Tibial nerve (tissue), 4 donors: Measurements from ENCODE around the gene NFIA. TPM values are rescaled to one million over a fixed set of nuclear protein-coding genes. Genes with fewer than 3 reads are reported as not detected.

ENCODE experiments used
- DNase-seq, 2 donors: peaks; one replicate each; pipeline ENCODE4 v3.0.0-alpha.2; 2019; ENCODE audit warnings: low spot score in 2 of 2
- H3K27ac ChIP-seq, 4 donors: fragments of 200-600 bp; sonication (generic) in 3 of 4; one replicate each; pipeline ENCODE4 v1.5.1; 2017 to 2019; ENCODE audit warnings: mild to moderate bottlenecking in 1 of 4
- H3K27me3 ChIP-seq, 2 donors: fragments of 200-600 bp; sonication (generic) in 1 of 2; one replicate each; pipeline versions ENCODE4 v1.5.1 to v1.6.0; 2017 to 2019
- H3K36me3 ChIP-seq, 3 donors: fragments of 200-600 bp; sonication (generic); one replicate each; pipeline ENCODE4 v1.5.1; 2018 to 2019
- H3K4me1 ChIP-seq, 4 donors: fragments of 200-600 bp; sonication (generic) in 3 of 4; one replicate each; pipeline ENCODE4 v1.5.1; 2017 to 2019
- H3K4me3 ChIP-seq, 4 donors: fragments of 200-600 bp; sonication (generic) in 3 of 4; one replicate each; pipeline ENCODE4 v1.5.1; 2017 to 2019; ENCODE audit warnings: mild to moderate bottlenecking in 1 of 4, moderate library complexity in 1 of 4
- H3K9me3 ChIP-seq, 4 donors: fragments of 200-600 bp; sonication (generic) in 3 of 4; one replicate each; pipeline ENCODE4 v1.5.1; 2017 to 2019
- CTCF ChIP-seq, 5 experiments: fragments of 200-600 bp in 3 of 5; fragments of 450-650 bp in 2 of 5; sonication (generic) in 3 of 5; IDR thresholded peaks; one replicate each; pipeline ENCODE4 v1.5.1; 2016 to 2019; ENCODE audit warnings: antibody characterized with exemption in 5 of 5, mild to moderate bottlenecking in 3 of 5, moderate library complexity in 2 of 5
- EP300 ChIP-seq, 2 donors: sonication (generic); formaldehyde crosslinking; IDR thresholded peaks; one replicate each; pipeline ENCODE4 v1.6.1; 2017; ENCODE audit warnings: antibody characterized with exemption in 2 of 2, mild to moderate bottlenecking in 1 of 2
- POLR2A ChIP-seq, 2 donors: fragments of 450-650 bp; IDR thresholded peaks; one replicate each; pipeline ENCODE4 v1.6.1; 2017; ENCODE audit warnings: antibody characterized with exemption in 2 of 2, mild to moderate bottlenecking in 2 of 2, moderate library complexity in 2 of 2
- WGBS, 2 donors: methylation state at CpG; one replicate each; pipeline ENCODE4 v1.1.5; 2018; 5-methylcytosine and 5-hydroxymethylcytosine counted together
- total RNA-seq, 4 donors: library from RNA; depleted of rRNA; stranded (reverse); fragments of >200 nt; gene quantifications; one replicate each; pipeline ENCODE4 v1.1.0, GENCODE V29; 2016

NFIA gene
- total RNA-seq, 4 donors from 2014 or later = 71.2 to 81.4 (median 75.7) TPM

DNA sequence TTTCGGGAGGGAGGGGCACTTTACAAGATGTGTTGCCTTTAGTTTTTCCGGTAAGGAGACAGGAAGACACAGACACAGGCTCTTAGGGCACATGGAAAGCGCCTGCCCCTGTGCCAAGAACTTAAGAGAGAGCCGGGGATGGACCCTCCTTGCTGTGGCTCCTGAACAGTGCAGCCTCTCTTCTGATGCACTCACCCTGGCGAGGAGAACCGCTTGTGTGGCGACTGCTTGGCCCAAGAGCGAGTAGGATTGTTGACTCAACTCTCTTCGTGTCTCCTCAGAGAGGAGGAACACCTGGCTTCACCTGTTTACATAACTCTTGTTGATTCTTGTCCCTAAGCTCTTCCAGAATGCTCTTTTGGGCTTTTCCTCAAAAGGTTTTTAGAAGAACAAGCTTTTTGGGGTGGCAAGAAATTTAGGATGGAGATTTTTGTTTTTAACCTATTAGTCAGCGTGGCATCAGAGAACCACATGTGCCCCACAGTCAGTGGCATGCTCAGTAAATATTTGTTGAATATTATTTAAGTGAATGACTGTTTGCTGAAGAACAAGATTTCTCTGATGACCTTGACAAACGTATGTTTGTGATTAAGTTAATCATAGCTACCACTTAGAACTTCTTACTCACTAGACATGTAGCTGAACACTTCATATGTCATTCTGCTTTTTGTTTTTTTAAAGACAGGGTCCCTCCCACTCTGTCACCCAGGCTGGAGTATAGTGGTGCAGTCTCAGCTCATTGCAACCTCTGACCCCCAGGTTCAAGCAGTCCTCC, 60.6 kb downstream of the NFIA start:
- Histone ChIP-seq H3K9me3 (no peaks in the 10 kb centered on the region), H3K4me3 (no peak overlapping the region), H3K4me1 (peaks cover 0 to 57% (median 32%) of the 10 kb centered on the region in 4 donors), H3K27me3 (no peaks in the 10 kb centered on the region), H3K36me3 (no peaks in the 10 kb centered on the region), H3K27ac (peak overlapping the region in 2 of 4 donors; percentile 21 to 57)
- 73 to 75% methylated on average over 11 of the region's 11 CpGs for WGBS, 2 donors
- TF ChIP-seq EP300 (IDR thresholded peaks at IDR 0.05) (no peak), CTCF (IDR thresholded peaks at IDR 0.05) (no peak), POLR2A (IDR thresholded peaks at IDR 0.05) (no peak)
- DNase-seq = no peak

DNA sequence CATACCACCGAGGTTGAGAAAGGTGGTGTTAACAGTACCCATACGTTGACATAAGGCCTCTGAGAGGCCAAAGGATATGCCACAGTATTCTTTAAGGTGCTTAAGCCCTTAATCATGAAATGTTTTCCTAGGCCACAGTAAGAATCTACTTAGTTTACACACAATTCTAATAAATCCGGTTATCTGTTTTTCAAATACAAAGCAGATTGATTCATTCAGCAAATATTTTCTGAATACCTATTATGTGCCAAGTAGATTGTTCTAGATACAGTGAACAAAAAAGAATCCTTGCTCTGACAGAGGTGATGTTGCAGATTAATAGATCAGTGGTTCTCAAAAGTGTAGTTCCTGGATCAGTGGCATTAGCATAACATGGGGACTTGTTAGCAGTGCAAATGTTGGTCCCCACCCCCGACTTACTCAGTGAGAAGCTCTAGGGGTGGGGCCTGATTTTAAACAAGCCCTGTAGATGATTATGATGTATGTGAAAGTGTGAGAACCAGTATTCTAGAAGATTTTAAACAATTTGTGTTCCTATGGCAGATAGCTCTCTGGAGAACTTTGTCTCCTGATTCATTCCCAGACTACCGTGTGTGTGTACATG, 61.6 kb downstream of the NFIA start:
- peaks cover 0 to 53% (median 30%) of the 10 kb centered on the region in 4 donors for H3K4me1 ChIP-seq
- H3K4me3 ChIP-seq = no peak overlapping the region
- no peak overlapping the region for H3K27ac ChIP-seq
- no peak for DNase-seq
- no peaks in the 10 kb centered on the region for H3K9me3 ChIP-seq
- TF ChIP-seq EP300 (IDR thresholded peaks at IDR 0.05) (no peak), CTCF (IDR thresholded peaks at IDR 0.05) (no peak), POLR2A (IDR thresholded peaks at IDR 0.05) (no peak)
- no peaks in the 10 kb centered on the region for H3K36me3 ChIP-seq
- H3K27me3 ChIP-seq = no peaks in the 10 kb centered on the region
- 73 to 76% methylated on average over 5 of the region's 5 CpGs for WGBS, 2 donors

DNA sequence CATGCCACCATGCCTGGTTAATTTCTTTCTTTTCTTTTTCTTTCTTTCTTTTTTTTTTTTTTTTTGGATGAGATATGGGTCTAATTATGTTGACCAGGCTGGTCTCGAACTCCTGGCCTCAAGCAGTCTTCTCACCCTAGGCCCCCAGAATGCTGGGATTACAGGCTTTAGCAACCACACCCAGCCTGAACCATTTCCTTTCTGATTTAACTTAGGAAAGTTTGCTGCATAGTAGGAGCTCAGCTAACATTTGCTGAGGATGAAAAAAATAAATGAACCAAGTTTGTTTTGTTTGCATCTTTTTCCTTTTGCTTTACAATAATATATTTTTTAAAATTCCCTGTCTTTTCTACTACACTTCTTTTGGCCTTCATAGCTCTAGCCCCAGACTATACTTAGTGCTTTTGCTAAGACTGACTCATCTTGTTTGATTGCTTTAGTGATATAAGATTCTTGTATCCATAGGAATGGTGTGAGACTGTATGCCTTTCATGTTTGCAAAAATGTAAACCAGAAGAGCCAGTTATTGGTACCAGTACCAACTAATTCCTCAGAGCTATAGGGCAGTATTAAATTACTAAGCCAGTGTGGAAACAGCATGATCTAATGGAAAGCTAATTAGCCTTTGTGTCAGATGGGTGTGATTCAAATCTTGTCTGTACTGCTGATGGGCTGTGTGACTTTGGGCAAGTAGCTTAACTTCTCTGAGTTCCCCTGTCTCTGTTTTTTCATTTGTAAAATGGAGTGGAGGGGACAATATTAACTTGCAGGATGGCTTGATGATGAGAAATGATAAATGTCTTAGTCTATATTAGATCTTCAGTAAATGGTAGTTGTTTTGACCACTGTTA, 66.9 kb downstream of the NFIA start:
- Histone ChIP-seq H3K9me3 (no peaks in the 10 kb centered on the region), H3K4me1 (peaks cover 4 to 42% (median 11%) of the 10 kb centered on the region in 4 donors), H3K27me3 (no peaks in the 10 kb centered on the region), H3K36me3 (no peaks in the 10 kb centered on the region), H3K4me3 (no peak overlapping the region), H3K27ac (no peak overlapping the region)
- no peak for DNase-seq
- WGBS, 2 donors = 75 to 81% methylated on average over 1 of the region's 1 CpG
- TF ChIP-seq EP300 (IDR thresholded peaks at IDR 0.05) (no peak), CTCF (IDR thresholded peaks at IDR 0.05) (no peak), POLR2A (IDR thresholded peaks at IDR 0.05) (no peak)

- H3K27ac ChIP-seq = no peak overlapping the region
- H3K27me3 ChIP-seq = no peaks in the 10 kb centered on the region
- 86 to 87% methylated on average over 4 of the region's 4 CpGs for WGBS, 2 donors
- H3K4me1 ChIP-seq = peaks cover 4 to 54% (median 14%) of the 10 kb centered on the region in 4 donors
- H3K9me3 ChIP-seq = no peaks in the 10 kb centered on the region
- no peak for DNase-seq
- H3K4me3 ChIP-seq = no peak overlapping the region
- no peaks in the 10 kb centered on the region for H3K36me3 ChIP-seq
- no peak for TF ChIP-seq CTCF (IDR thresholded peaks at IDR 0.05)
- no peak for TF ChIP-seq POLR2A (IDR thresholded peaks at IDR 0.05)
- no peak for TF ChIP-seq EP300 (IDR thresholded peaks at IDR 0.05)
Measured at GRCh38 chr1:61151565-61151964, 69.2 kb downstream of the NFIA start.
